SJSA1 (cell line): ENCODE measurements around the gene TAOK3. TPM values are rescaled to one million over a fixed set of nuclear protein-coding genes. Genes with fewer than 3 reads are reported as not detected.
A peak's percentile ranks its signal among the peaks of the same experiment; 100 is the strongest.

Source experiments
- DNase-seq, 2 experiments: peaks; one replicate each; pipeline ENCODE4 v3.0.0-alpha.2; 2015 to 2020; ENCODE audit warnings: low spot score in 2 of 2, low read depth in 1 of 2
- H3K27ac ChIP-seq: fragments of 250-450 bp; sonication (Bioruptor Pico); 2 replicates; pipeline ENCODE4 v1.5.1; 2020; ENCODE audit warnings: mild to moderate bottlenecking, moderate library complexity
- H3K27me3 ChIP-seq: fragments of 250-450 bp; sonication (Bioruptor Pico); replicated peaks from 2 replicates; pipeline ENCODE4 v1.5.1; 2020; ENCODE audit warnings: mild to moderate bottlenecking, moderate library complexity
- H3K36me3 ChIP-seq: fragments of 250-450 bp; sonication (Bioruptor Pico); 2 replicates; pipeline ENCODE4 v1.5.1; 2020; ENCODE audit warnings: mild to moderate bottlenecking
- H3K4me1 ChIP-seq: fragments of 250-450 bp; sonication (Bioruptor Pico); replicated peaks from 2 replicates; pipeline ENCODE4 v1.6.1; 2021; ENCODE audit warnings: mild to moderate bottlenecking
- H3K4me3 ChIP-seq: fragments of 250-450 bp; sonication (Bioruptor Pico); 2 replicates; pipeline ENCODE4 v1.5.1; 2020; ENCODE audit warnings: mild to moderate bottlenecking
- H3K9me3 ChIP-seq: fragments of 250-450 bp; sonication (Bioruptor Pico); replicated peaks from 2 replicates; pipeline ENCODE4 v1.5.1; 2020; ENCODE audit warnings: mild to moderate bottlenecking
- total RNA-seq: library from RNA; depleted of rRNA; stranded (reverse); fragments of >200 nt; shearing (Covaris generic); gene quantifications from 2 replicates; pipeline ENCODE4 v1.2.3, GENCODE V29; 2014

Gene TAOK3
- total RNA-seq, 1 experiment from 2014 or later = 16.0 TPM

DNA sequence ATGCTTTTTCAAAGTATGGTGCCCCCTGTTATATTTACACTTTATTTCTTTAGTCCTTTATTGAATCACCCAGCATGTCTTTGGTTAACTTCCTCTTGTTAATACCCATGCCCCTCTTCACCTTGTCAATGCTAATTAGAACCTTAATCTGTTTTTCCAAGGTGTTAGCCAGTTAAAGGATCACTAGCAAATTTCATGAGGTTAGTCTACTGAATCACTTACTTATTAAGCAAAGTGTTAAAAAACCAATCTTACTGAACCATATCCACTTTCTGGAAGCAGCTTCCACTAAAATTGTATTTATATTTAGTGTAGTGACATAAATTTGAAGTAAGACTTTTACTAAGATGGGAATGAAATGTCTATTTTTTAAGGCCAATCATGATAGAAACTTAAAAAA is 27.9 kb downstream of the TAOK3 start:
- H3K27me3 ChIP-seq = no peaks in the 10 kb centered on the region
- H3K27ac ChIP-seq = no peak overlapping the region
- H3K4me1 ChIP-seq = no peaks in the 10 kb centered on the region
- H3K4me3 ChIP-seq = no peak overlapping the region
- DNase-seq = no peak
- no peaks in the 10 kb centered on the region for H3K36me3 ChIP-seq
- no peaks in the 10 kb centered on the region for H3K9me3 ChIP-seq

DNA sequence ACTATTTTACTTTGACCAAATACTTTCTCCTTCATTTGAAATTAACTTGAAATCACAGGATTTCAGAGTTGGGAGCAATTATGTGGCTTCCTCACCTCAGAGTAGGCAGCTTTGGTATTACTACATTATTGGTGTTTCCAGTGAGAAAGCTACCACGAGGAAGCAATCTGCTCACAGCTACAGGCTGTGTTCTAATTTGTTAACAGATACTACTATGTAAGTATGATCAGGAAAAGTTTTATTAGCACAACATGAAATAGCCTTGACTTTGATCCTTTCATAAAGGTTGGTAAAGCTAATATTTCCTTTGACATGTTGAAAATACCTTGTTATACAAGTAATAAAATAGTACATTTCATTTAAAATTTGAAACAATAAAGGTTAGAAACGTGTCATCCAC is 30.6 kb downstream of the TAOK3 start:
- DNase-seq = no peak
- Histone ChIP-seq H3K27ac (no peak overlapping the region), H3K4me3 (no peak overlapping the region), H3K36me3 (no peaks in the 10 kb centered on the region), H3K27me3 (no peaks in the 10 kb centered on the region), H3K9me3 (no peaks in the 10 kb centered on the region), H3K4me1 (peaks cover 14% of the 10 kb centered on the region)

DNA sequence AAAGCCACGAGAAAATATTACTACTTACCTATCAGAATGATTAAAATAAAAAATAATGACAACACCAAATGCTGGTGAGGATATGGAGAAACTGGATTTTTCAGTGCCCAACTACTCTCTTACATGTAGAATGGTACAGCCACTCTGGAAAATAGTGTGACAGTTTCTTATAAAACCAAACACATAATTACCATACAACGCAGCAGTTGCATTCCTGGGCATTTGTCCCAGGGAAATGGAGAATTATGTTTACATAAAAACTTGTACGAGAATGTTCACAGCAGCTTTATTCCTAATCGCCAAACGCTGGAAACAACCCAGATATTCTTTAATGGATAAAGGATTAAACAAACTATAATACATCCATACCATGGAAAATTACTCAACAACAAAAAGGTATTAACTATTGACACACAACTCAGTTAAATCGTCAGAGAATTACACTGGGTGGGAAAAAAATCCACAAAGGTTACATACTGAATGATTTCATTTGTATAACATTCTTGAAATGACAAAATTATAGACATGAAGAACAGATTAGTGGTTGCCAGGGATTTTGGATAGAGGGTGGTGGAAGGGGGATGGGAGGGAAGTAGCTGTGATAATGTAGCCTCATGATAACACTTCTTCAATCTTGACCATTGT is 35.4 kb downstream of the TAOK3 start:
- peak in 1 of 2 experiments; percentile 83 for DNase-seq
- Histone ChIP-seq H3K27me3 (no peaks in the 10 kb centered on the region), H3K4me1 (peaks cover 32% of the 10 kb centered on the region), H3K4me3 (no peak overlapping the region), H3K27ac (peak overlapping the region; percentile 91), H3K9me3 (no peaks in the 10 kb centered on the region), H3K36me3 (no peaks in the 10 kb centered on the region)

DNA sequence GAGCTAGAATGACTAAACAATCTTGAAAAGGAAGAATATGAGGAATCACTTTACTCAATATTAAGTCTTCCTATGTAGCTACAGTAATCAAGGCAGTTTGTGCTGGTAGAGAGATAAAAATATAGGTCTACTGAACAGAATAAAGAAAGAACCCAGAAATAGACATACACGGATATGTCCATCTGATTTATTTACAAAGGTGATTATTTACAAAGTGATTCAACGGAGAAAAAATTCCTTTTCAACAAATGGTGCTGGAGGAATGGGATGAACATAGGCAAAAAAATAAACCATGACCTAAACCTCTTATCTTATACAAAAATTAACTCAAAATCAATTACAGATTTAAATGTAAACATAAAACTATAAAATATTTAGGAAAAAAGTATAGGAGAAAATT is 36.6 kb downstream of the TAOK3 start:
- no peaks in the 10 kb centered on the region for H3K36me3 ChIP-seq
- peaks cover 33% of the 10 kb centered on the region for H3K4me1 ChIP-seq
- H3K27ac ChIP-seq = peak overlapping the region; percentile 91
- no peak overlapping the region for H3K4me3 ChIP-seq
- peak in 1 of 2 experiments; percentile 43 for DNase-seq
- H3K27me3 ChIP-seq = no peaks in the 10 kb centered on the region
- H3K9me3 ChIP-seq = no peaks in the 10 kb centered on the region

DNA sequence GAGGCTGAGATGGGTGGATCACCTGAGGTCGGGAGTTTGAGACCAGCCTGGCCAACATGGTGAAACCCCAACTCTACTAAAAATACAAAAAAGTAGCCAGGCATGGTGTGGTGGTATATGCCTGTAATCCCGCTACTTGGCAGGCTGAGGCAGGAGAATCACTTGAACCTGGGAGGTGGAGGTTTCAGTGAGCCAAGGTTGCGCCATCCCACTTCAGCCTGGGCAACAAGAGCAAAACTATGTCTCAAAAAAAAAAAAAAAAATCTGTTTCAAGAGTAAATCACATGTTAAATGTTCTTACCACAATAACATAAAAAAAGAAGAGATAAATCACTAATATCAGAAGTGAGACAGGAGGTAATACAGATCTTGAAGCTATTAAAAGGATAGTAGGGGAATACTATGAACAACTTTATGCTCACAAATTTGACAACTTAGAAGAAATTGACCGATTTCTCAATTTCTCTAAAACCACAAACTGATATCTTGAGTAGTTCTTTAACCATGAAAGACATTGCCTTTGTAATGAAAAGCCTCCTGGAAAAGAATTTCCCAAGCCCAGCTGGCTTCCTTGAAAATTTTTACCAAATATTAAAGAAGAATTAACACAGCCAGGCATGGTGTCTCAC is 37.7 kb downstream of the TAOK3 start:
- Histone ChIP-seq H3K27ac (peak overlapping the region; percentile 91; the same call in 1 of the 2 replicates), H3K4me3 (no peak overlapping the region), H3K27me3 (no peaks in the 10 kb centered on the region), H3K36me3 (no peaks in the 10 kb centered on the region), H3K4me1 (peaks cover 40% of the 10 kb centered on the region), H3K9me3 (no peaks in the 10 kb centered on the region)
- no peak for DNase-seq

DNA sequence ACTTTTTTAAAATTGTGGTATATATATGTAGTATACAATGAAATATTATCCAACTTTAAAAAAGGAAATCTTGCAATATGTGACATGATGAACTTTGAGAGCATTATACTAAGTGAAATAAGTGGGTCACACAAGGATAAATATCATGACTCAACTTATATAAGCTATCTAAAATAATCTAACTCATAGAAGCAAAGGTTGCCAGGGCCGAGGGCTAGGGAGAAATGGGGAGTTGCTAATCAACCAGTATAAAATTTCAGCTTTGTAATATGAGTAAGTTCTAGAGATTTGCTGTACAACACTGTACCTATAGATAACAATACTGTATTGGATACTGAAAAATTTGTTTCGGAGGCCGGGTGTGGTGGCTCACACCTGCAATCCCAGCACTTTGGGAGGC is 38.5 kb downstream of the TAOK3 start:
- H3K4me3 ChIP-seq = no peak overlapping the region
- H3K4me1 ChIP-seq = peaks cover 45% of the 10 kb centered on the region
- no peaks in the 10 kb centered on the region for H3K9me3 ChIP-seq
- no peaks in the 10 kb centered on the region for H3K27me3 ChIP-seq
- DNase-seq = no peak
- no peak overlapping the region for H3K27ac ChIP-seq
- no peaks in the 10 kb centered on the region for H3K36me3 ChIP-seq

DNA sequence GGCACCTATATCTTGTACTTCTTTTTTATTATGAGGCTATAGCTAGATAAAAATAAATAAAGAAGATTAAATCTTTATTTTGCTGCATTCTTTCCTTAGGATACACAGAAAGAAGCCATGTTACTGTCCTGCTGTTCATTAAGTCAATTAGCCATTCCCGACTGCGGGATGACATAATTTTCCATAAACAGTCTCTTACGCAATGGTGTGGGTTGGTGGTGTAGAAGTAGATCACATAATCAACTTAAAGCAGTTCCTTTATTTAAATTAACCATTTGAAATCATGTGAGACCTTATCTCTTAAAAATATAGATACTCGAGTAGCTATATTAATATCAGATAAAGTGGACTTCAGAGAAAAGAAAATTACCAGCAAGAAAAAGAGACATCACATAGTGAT is 40.2 kb downstream of the TAOK3 start:
- H3K27me3 ChIP-seq = no peaks in the 10 kb centered on the region
- DNase-seq = no peak
- H3K9me3 ChIP-seq = no peaks in the 10 kb centered on the region
- peaks cover 48% of the 10 kb centered on the region for H3K4me1 ChIP-seq
- no peak overlapping the region for H3K27ac ChIP-seq
- no peak overlapping the region for H3K4me3 ChIP-seq
- no peaks in the 10 kb centered on the region for H3K36me3 ChIP-seq

DNA sequence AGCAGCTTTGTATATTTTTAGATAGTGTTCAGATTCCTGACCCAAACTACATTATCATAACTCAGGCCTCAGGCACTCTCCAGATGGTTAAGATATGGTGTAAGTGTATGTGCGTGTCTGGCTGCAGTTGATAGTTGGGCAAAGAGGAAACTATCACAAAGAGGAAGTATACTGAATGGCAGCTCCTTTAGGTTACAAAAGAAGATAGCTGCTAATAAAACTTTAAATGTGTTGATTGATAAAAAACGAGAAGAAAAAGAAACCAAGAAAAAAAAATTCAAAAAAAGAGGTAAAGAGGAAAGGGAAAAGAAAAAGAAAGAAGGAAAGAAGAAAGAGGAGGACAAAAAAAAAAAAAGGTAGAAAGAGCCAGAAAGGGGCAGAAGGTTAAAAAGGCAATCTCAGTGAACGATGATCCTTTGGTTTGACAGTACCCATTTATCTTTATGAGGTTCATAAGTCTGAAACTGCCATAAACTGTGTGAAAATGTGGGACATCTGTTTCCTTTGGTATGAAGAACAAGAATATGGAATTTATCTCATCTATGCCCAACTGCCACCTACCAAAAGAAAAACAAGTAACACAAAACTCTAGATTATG is 42.2 kb downstream of the TAOK3 start:
- DNase-seq = peak in 1 of 2 experiments; percentile 48
- Histone ChIP-seq H3K9me3 (no peaks in the 10 kb centered on the region), H3K27me3 (no peaks in the 10 kb centered on the region), H3K4me1 (peaks cover 28% of the 10 kb centered on the region), H3K27ac (peak overlapping the region; percentile 46), H3K4me3 (no peak overlapping the region), H3K36me3 (no peaks in the 10 kb centered on the region)

DNA sequence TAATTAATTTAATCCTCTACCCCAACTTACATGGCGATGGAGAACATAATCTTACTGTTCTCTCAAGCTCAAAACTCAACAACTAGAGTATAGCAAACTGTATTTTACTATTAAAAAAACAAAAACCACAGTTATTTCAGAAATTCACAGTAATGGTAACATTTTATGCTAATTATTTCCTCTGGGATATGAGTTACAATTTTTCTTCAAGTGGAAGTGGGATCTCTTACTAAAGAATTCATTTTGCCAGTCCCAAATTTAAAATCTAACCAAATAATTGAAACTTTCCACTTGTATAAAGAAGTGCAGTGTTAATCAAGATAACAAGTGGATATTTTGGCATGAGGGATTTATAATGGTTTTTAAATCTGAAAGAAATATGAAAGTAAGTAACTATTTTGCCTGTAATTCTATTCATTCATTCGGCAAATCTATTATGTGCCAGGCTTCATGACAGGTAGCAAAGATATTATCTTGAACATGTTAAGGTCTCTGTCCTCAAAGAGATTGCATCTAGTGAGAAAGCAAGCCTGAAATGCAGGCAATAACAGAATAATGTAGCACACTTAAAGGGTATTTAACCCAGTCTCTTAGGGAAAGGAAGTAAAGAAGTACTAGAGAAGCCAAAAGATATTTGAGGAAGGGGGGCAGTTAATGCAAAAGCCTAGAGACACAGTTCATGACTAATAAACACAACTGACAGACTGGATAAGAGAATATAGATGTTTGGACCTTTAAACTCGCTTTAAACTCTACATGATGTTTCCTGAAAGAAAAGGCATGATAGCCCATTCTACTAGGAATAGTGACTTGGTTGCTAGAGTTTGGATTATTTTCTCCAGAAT is 44.0 kb downstream of the TAOK3 start:
- Histone ChIP-seq H3K4me1 (peaks cover 25% of the 10 kb centered on the region), H3K4me3 (no peak overlapping the region), H3K27me3 (no peaks in the 10 kb centered on the region), H3K27ac (no peak overlapping the region), H3K36me3 (no peaks in the 10 kb centered on the region), H3K9me3 (no peaks in the 10 kb centered on the region)
- DNase-seq = no peak

DNA sequence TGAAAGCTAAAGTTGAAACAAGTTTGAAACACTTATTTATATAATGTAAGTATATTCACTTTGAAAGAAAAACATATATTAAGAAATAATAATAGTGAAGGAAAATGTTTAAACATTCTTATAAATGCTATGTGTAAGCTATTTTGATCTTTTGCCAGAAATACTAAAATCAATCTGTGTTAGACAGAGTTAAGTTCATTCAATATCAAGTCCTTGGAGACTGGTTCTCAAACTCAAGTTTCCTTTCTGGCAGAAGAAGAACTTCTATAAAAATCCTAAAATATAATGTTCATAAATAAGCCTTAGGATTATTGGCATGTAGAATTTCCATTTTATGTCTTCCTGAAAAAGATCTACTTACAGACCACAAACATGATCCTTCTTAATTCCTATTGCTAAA is 45.3 kb downstream of the TAOK3 start:
- no peak overlapping the region for H3K27ac ChIP-seq
- no peaks in the 10 kb centered on the region for H3K9me3 ChIP-seq
- no peak for DNase-seq
- no peaks in the 10 kb centered on the region for H3K27me3 ChIP-seq
- no peak overlapping the region for H3K4me3 ChIP-seq
- peaks cover 25% of the 10 kb centered on the region for H3K4me1 ChIP-seq
- no peaks in the 10 kb centered on the region for H3K36me3 ChIP-seq

DNA sequence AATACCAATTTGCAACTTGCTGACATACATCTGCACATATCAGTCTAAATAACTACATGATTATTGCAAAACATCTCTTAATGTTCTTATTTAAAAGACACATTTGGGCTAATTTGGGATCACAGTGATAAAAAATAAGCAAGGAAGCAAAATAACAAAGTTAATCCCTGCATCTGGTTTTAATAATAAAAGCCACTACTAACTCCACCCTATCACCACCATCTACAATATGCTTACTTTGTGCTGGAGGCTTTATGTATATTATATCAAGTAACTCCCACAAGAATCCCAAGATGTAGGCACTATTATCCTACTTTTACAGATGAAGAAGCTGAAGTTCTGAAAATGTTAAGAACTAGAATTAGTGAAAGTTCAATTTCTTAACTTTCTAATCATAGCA is 45.7 kb downstream of the TAOK3 start:
- Histone ChIP-seq H3K27ac (no peak overlapping the region), H3K27me3 (no peaks in the 10 kb centered on the region), H3K4me1 (peaks cover 25% of the 10 kb centered on the region), H3K4me3 (no peak overlapping the region), H3K9me3 (no peaks in the 10 kb centered on the region), H3K36me3 (no peaks in the 10 kb centered on the region)
- DNase-seq = no peak

DNA sequence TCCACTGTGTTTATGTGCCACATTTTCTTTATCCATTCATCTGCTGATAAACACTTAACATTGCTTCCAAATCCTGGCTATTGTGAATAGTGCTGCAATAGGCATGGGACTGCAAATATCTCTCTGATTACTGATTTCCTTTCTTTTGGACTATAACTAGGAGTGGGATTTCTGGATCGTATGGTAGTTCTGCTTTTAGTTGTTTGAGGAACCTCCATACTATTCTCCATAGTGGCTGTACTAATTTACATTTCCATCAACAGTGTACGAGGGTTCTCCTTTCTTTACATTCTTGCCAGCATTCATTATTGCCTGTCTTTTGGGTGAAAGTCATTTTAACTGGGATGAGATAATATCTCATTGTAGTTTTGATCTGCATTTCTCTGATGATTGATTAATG is 47.6 kb downstream of the TAOK3 start:
- Histone ChIP-seq H3K4me1 (peaks cover 18% of the 10 kb centered on the region), H3K4me3 (no peak overlapping the region), H3K27ac (no peak overlapping the region), H3K27me3 (no peaks in the 10 kb centered on the region), H3K36me3 (no peaks in the 10 kb centered on the region), H3K9me3 (no peaks in the 10 kb centered on the region)
- DNase-seq = no peak

DNA sequence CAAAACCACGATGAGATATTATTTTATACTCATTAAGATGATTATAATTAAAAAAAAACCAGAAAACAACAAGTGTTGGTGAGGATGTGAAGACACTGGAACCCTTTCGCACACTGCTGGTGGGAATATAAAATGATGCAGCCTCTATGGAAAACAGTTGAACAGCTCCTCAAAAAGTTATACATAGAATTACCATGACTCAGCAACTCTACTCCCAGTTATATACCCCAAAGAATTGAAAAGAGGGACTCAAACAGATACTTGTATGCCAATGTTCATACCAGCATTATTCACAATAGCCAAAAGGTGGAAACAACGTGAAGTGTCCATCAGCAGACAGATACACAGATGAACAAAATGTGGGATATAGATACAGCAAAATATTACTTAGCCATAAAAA is 53.1 kb downstream of the TAOK3 start:
- H3K27ac ChIP-seq = no peak overlapping the region
- no peak overlapping the region for H3K4me3 ChIP-seq
- no peak for DNase-seq
- H3K27me3 ChIP-seq = no peaks in the 10 kb centered on the region
- no peaks in the 10 kb centered on the region for H3K4me1 ChIP-seq
- H3K9me3 ChIP-seq = no peaks in the 10 kb centered on the region
- no peaks in the 10 kb centered on the region for H3K36me3 ChIP-seq

DNA sequence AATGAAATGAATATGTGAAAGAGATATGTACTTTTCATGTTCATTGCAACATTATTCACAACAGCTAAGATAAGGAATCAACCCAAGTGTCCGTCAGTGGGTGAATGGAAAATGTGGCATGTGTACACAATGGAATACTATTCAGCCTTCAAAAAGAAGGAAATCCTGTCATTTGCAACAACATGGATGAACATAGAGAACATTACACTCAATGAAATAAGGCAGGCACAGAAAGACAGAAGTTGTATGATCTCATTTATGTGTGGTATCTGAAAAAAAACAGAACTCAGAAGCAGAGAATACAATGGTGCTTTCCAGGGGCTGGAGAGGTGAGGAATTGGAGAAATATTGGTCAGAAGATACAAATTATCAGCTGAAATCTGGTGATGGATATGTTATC is 54.0 kb downstream of the TAOK3 start:
- DNase-seq = no peak
- H3K4me3 ChIP-seq = no peak overlapping the region
- H3K27me3 ChIP-seq = no peaks in the 10 kb centered on the region
- H3K27ac ChIP-seq = no peak overlapping the region
- no peaks in the 10 kb centered on the region for H3K9me3 ChIP-seq
- H3K4me1 ChIP-seq = no peaks in the 10 kb centered on the region
- no peaks in the 10 kb centered on the region for H3K36me3 ChIP-seq
